ENCODE results near the gene C17orf67.

Gene C17orf67

DNA sequence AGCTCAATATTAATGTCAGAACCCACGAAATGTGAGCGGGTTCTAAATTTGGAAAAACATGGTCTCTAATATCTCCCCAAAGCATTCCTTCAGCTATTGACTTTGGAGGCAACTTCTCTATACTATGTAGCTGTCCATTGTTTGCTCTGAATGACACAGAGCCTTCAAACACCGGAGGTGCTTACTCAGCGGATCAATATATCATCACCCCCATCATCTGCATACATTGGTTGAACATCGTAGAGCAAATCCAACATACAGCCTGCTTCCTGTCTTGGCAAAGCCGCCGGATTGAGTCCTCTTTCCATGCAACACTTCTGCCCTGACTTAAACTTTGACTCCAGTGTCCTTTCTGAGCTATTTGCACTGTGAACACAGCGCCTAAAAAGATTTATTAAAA is 61.3 kb downstream of the C17orf67 start:
- TF ChIP-seq EZH2phosphoT487 (conservative IDR thresholded peaks at IDR 0.05; ENCODE audit: low read length): no peak
- TF ChIP-seq, protein P1, sequence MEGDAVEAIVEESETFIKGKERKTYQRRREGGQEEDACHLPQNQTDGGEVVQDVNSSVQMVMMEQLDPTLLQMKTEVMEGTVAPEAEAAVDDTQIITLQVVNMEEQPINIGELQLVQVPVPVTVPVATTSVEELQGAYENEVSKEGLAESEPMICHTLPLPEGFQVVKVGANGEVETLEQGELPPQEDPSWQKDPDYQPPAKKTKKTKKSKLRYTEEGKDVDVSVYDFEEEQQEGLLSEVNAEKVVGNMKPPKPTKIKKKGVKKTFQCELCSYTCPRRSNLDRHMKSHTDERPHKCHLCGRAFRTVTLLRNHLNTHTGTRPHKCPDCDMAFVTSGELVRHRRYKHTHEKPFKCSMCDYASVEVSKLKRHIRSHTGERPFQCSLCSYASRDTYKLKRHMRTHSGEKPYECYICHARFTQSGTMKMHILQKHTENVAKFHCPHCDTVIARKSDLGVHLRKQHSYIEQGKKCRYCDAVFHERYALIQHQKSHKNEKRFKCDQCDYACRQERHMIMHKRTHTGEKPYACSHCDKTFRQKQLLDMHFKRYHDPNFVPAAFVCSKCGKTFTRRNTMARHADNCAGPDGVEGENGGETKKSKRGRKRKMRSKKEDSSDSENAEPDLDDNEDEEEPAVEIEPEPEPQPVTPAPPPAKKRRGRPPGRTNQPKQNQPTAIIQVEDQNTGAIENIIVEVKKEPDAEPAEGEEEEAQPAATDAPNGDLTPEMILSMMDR (IDR thresholded peaks at IDR 0.05; ENCODE audit: insufficient read depth, low read length, poor library complexity, severe bottlenecking): no peak
- H3K27me3 ChIP-seq (ENCODE audit: low read length): no peaks in the 10 kb centered on the region
- H3K9me2 ChIP-seq (replicated peaks; ENCODE audit: insufficient read depth, low read length): no peaks in the 10 kb centered on the region
- H3K36me3 ChIP-seq (ENCODE audit: low read length): no peaks in the 10 kb centered on the region
- H3K9ac ChIP-seq (ENCODE audit: low read length): no peak overlapping the region
- no peak overlapping the region for H2AFZ ChIP-seq (ENCODE audit: low read depth, low read length, severe bottlenecking)
- no peaks in the 10 kb centered on the region for H3K79me2 ChIP-seq (ENCODE audit: insufficient read depth, low read length)
- H4K20me1 ChIP-seq (ENCODE audit: low read depth, low read length): no peaks in the 10 kb centered on the region
- H3K4me3 ChIP-seq (ENCODE audit: insufficient read depth, low read length, poor library complexity, severe bottlenecking): no peak overlapping the region
- H3K9me3 ChIP-seq (ENCODE audit: insufficient read depth, low read length): no peaks in the 10 kb centered on the region
- H3K4me2 ChIP-seq (ENCODE audit: low read depth, low read length, poor library complexity, severe bottlenecking): no peak overlapping the region
- H3K27ac ChIP-seq (ENCODE audit: low read depth, low read length): no peak overlapping the region
- H3F3A ChIP-seq (ENCODE audit: insufficient read depth): no peaks in the 10 kb centered on the region

- no peak for TF ChIP-seq EZH2phosphoT487 (conservative IDR thresholded peaks at IDR 0.05; ENCODE audit: low read length)
- TF ChIP-seq, protein P1 (IDR thresholded peaks at IDR 0.05; ENCODE audit: insufficient read depth, low read length, poor library complexity, severe bottlenecking): no peak
- no peak overlapping the region for H2AFZ ChIP-seq (ENCODE audit: low read depth, low read length, severe bottlenecking)
- no peaks in the 10 kb centered on the region for H3K27me3 ChIP-seq (ENCODE audit: low read length)
- no peaks in the 10 kb centered on the region for H3K36me3 ChIP-seq (ENCODE audit: low read length)
- no peak overlapping the region for H3K4me3 ChIP-seq (ENCODE audit: insufficient read depth, low read length, poor library complexity, severe bottlenecking)
- H3K9ac ChIP-seq (ENCODE audit: low read length): no peak overlapping the region
- no peaks in the 10 kb centered on the region for H3K9me3 ChIP-seq (ENCODE audit: insufficient read depth, low read length)
- H4K20me1 ChIP-seq (ENCODE audit: low read depth, low read length): no peaks in the 10 kb centered on the region
- no peak overlapping the region for H3K27ac ChIP-seq (ENCODE audit: low read depth, low read length)
- H3K9me2 ChIP-seq (replicated peaks; ENCODE audit: insufficient read depth, low read length): no peaks in the 10 kb centered on the region
- no peak overlapping the region for H3K4me2 ChIP-seq (ENCODE audit: low read depth, low read length, poor library complexity, severe bottlenecking)
- no peaks in the 10 kb centered on the region for H3K79me2 ChIP-seq (ENCODE audit: insufficient read depth, low read length)
- no peaks in the 10 kb centered on the region for H3F3A ChIP-seq (ENCODE audit: insufficient read depth)
These were observed 61.7 kb downstream of the C17orf67 start for GRCh38 chr17:56771975-56772374.

DNA sequence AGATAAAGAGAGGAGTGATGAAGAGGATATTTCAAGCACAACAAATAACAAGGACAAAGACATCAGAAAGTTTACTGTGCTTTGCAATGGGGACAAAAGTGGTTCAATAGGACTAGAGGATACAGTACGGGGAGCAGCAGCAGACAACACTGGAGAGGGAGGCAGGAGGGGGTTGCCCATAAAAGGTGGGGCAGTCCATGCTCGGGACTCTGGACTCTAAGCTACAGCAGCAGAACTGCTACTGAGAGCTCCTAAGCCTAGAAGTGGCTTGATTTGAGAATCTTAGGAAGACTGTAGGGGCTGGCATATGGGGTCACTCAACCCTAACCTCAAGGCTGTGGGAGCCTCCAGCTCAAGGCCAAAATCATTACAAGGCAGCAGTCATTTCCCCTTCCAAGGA is 62.2 kb downstream of the C17orf67 start:
- H3K4me2 ChIP-seq (ENCODE audit: low read depth, low read length, poor library complexity, severe bottlenecking): no peak overlapping the region
- H3K9me3 ChIP-seq (ENCODE audit: insufficient read depth, low read length): no peaks in the 10 kb centered on the region
- no peak overlapping the region for H2AFZ ChIP-seq (ENCODE audit: low read depth, low read length, severe bottlenecking)
- no peaks in the 10 kb centered on the region for H4K20me1 ChIP-seq (ENCODE audit: low read depth, low read length)
- H3F3A ChIP-seq (ENCODE audit: insufficient read depth): no peaks in the 10 kb centered on the region
- no peak overlapping the region for H3K4me3 ChIP-seq (ENCODE audit: insufficient read depth, low read length, poor library complexity, severe bottlenecking)
- no peak for TF ChIP-seq EZH2phosphoT487 (conservative IDR thresholded peaks at IDR 0.05; ENCODE audit: low read length)
- TF ChIP-seq, protein P1 (IDR thresholded peaks at IDR 0.05; ENCODE audit: insufficient read depth, low read length, poor library complexity, severe bottlenecking): no peak
- no peak overlapping the region for H3K27ac ChIP-seq (ENCODE audit: low read depth, low read length)
- H3K27me3 ChIP-seq (ENCODE audit: low read length): no peaks in the 10 kb centered on the region
- no peaks in the 10 kb centered on the region for H3K36me3 ChIP-seq (ENCODE audit: low read length)
- H3K9ac ChIP-seq (ENCODE audit: low read length): no peak overlapping the region
- H3K79me2 ChIP-seq (ENCODE audit: insufficient read depth, low read length): no peaks in the 10 kb centered on the region
- no peaks in the 10 kb centered on the region for H3K9me2 ChIP-seq (replicated peaks; ENCODE audit: insufficient read depth, low read length)
